SK-N-SH treated with all-trans-retinoic acid at 6 μM for 48 hours (cell line): ENCODE data around the gene KIFAP3.

Experiments
- ATAC-seq: fragments of 200-7000 bp; cut with Tn5 transposase; 3 replicates; pipeline ENCODE4 v1.9.1; 2020; ENCODE audit warnings: mild to moderate bottlenecking, moderate library complexity
- ARNTL ChIP-seq: fragments of 450-650 bp; formaldehyde crosslinking; IDR thresholded peaks from 2 replicates; pipeline ENCODE4 v1.5.0; 2020; ENCODE audit warnings: low read depth, mild to moderate bottlenecking, moderate library complexity, borderline replicate concordance
- BACH2 ChIP-seq: fragments of 250-450 bp; sonication (Bioruptor Pico); IDR thresholded peaks from 2 replicates; pipeline ENCODE4 v1.9.0; 2021; ENCODE audit warnings: mild to moderate bottlenecking, borderline replicate concordance
- CSRNP3 ChIP-seq: fragments of 250-450 bp; sonication (Bioruptor Pico); IDR thresholded peaks from 2 replicates; pipeline ENCODE4 v1.5.1; 2021; ENCODE audit warnings: mild to moderate bottlenecking, moderate library complexity
- ESRRG ChIP-seq: fragments of 250-450 bp; sonication (Bioruptor Pico); IDR thresholded peaks from 2 replicates; pipeline ENCODE4 v1.6.1; 2021; ENCODE audit warnings: mild to moderate bottlenecking
- GLIS3 ChIP-seq: fragments of 250-450 bp; sonication (Bioruptor Pico); IDR thresholded peaks from 2 replicates; pipeline ENCODE4 v1.5.0; 2020; ENCODE audit warnings: mild to moderate bottlenecking, moderate library complexity
- ISL1 ChIP-seq: fragments of 250-450 bp; sonication (Bioruptor Pico); IDR thresholded peaks from 2 replicates; pipeline ENCODE4 v2.1.2; 2022; ENCODE audit warnings: mild to moderate bottlenecking, moderate library complexity
- OSR1 ChIP-seq: fragments of 250-450 bp; sonication (Bioruptor Pico); IDR thresholded peaks from 2 replicates; pipeline ENCODE4 v1.8.0; 2022; ENCODE audit warnings: moderate library complexity, mild to moderate bottlenecking, inconsistent platforms
- PATZ1 ChIP-seq: fragments of 250-450 bp; sonication (Bioruptor Pico); IDR thresholded peaks from 2 replicates; pipeline ENCODE4 v1.8.0; 2020; ENCODE audit warnings: mild to moderate bottlenecking, moderate library complexity, borderline replicate concordance
- SNAI2 ChIP-seq: fragments of 250-450 bp; sonication (Bioruptor Pico); IDR thresholded peaks from 2 replicates; pipeline ENCODE4 v1.5.0; 2020; ENCODE audit warnings: mild to moderate bottlenecking, moderate library complexity
- TOX ChIP-seq: fragments of 250-450 bp; sonication (Bioruptor Pico); IDR thresholded peaks from 2 replicates; pipeline ENCODE4 v1.8.0; 2021; ENCODE audit warnings: mild to moderate bottlenecking, moderate library complexity, borderline replicate concordance
- ZFP30 ChIP-seq: fragments of 450-650 bp; formaldehyde crosslinking; IDR thresholded peaks from 2 replicates; pipeline ENCODE4 v1.5.0; 2022; ENCODE audit warnings: mild to moderate bottlenecking, moderate library complexity
- ZNF565 ChIP-seq: fragments of 450-650 bp; formaldehyde crosslinking; conservative IDR thresholded peaks from 2 replicates; pipeline ENCODE4 v1.5.0; 2020; ENCODE audit warnings: low read depth, mild to moderate bottlenecking, moderate library complexity
- ZNF70 ChIP-seq: fragments of 450-650 bp; formaldehyde crosslinking; IDR thresholded peaks from 2 replicates; pipeline ENCODE4 v1.5.0; 2020; ENCODE audit warnings: mild to moderate bottlenecking, moderate library complexity
- ZNF8 ChIP-seq: fragments of 450-650 bp; formaldehyde crosslinking; IDR thresholded peaks from 2 replicates; pipeline ENCODE4 v1.5.0; 2020; ENCODE audit warnings: mild to moderate bottlenecking, moderate library complexity
- TF ChIP-seq, protein P1 (sequence below): fragments of 250-450 bp; sonication (Bioruptor Pico); IDR thresholded peaks from 2 replicates; pipeline ENCODE4 v1.5.1; 2020; ENCODE audit warnings: low read depth, mild to moderate bottlenecking, moderate library complexity
- TF ChIP-seq, protein P2 (sequence below): fragments of 250-450 bp; sonication (Bioruptor Pico); IDR thresholded peaks from 2 replicates; pipeline ENCODE4 v1.5.0; 2020; ENCODE audit warnings: mild to moderate bottlenecking, moderate library complexity
- TF ChIP-seq, protein P3 (sequence below): fragments of 250-450 bp; sonication (Bioruptor Pico); IDR thresholded peaks from 2 replicates; pipeline ENCODE4 v1.8.0; 2021; ENCODE audit warnings: low read depth, mild to moderate bottlenecking, moderate library complexity, borderline replicate concordance

KIFAP3 gene

GRCh38 chr1:169893645-169894423, 180.7 kb downstream of the KIFAP3 start, which contains the start of gene SCYL3 (continued):
- TF ChIP-seq, protein P1, sequence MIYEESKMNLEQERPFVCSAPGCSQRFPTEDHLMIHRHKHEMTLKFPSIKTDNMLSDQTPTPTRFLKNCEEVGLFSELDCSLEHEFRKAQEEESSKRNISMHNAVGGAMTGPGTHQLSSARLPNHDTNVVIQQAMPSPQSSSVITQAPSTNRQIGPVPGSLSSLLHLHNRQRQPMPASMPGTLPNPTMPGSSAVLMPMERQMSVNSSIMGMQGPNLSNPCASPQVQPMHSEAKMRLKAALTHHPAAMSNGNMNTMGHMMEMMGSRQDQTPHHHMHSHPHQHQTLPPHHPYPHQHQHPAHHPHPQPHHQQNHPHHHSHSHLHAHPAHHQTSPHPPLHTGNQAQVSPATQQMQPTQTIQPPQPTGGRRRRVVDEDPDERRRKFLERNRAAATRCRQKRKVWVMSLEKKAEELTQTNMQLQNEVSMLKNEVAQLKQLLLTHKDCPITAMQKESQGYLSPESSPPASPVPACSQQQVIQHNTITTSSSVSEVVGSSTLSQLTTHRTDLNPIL (CRISPR knock-in tag), result no peak
- TF ChIP-seq OSR1 (CRISPR knock-in tag), result peak; percentile 59
- TF ChIP-seq ESRRG (CRISPR knock-in tag), result no peak

- peak; percentile 9 for ATAC-seq
- TF ChIP-seq ZNF8 (CRISPR knock-in tag) (no peak), TOX (no peak), ZNF70 (CRISPR knock-in tag) (peak; percentile 31; the same call in 1 of the 2 replicates), ISL1 (CRISPR knock-in tag) (no peak), ZFP30 (no peak)
- TF ChIP-seq, all 23 proteins: peak for 1
These were observed 181.4 kb downstream of the KIFAP3 start for GRCh38 chr1:169892927-169893644.

GRCh38 chr1:169892176-169892926, 182.1 kb downstream of the KIFAP3 start:
- ATAC-seq, result no peak
- no peak for TF ChIP-seq PATZ1 (CRISPR knock-in tag)
- TF ChIP-seq, protein P2, sequence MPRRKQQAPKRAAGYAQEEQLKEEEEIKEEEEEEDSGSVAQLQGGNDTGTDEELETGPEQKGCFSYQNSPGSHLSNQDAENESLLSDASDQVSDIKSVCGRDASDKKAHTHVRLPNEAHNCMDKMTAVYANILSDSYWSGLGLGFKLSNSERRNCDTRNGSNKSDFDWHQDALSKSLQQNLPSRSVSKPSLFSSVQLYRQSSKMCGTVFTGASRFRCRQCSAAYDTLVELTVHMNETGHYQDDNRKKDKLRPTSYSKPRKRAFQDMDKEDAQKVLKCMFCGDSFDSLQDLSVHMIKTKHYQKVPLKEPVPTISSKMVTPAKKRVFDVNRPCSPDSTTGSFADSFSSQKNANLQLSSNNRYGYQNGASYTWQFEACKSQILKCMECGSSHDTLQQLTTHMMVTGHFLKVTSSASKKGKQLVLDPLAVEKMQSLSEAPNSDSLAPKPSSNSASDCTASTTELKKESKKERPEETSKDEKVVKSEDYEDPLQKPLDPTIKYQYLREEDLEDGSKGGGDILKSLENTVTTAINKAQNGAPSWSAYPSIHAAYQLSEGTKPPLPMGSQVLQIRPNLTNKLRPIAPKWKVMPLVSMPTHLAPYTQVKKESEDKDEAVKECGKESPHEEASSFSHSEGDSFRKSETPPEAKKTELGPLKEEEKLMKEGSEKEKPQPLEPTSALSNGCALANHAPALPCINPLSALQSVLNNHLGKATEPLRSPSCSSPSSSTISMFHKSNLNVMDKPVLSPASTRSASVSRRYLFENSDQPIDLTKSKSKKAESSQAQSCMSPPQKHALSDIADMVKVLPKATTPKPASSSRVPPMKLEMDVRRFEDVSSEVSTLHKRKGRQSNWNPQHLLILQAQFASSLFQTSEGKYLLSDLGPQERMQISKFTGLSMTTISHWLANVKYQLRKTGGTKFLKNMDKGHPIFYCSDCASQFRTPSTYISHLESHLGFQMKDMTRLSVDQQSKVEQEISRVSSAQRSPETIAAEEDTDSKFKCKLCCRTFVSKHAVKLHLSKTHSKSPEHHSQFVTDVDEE (CRISPR knock-in tag), result no peak
- no peak for TF ChIP-seq ESRRG (CRISPR knock-in tag)
- no peak for TF ChIP-seq OSR1 (CRISPR knock-in tag)
- no peak for TF ChIP-seq ZNF565 (CRISPR knock-in tag)
- no peak for TF ChIP-seq CSRNP3 (CRISPR knock-in tag)
- no peak for TF ChIP-seq ARNTL
- TF ChIP-seq, protein P1 (CRISPR knock-in tag), result no peak
- TF ChIP-seq BACH2 (CRISPR knock-in tag), result no peak
- TF ChIP-seq ZFP30, result no peak
- TF ChIP-seq GLIS3, result no peak
- no peak for TF ChIP-seq SNAI2 (CRISPR knock-in tag)
- TF ChIP-seq, protein P3, sequence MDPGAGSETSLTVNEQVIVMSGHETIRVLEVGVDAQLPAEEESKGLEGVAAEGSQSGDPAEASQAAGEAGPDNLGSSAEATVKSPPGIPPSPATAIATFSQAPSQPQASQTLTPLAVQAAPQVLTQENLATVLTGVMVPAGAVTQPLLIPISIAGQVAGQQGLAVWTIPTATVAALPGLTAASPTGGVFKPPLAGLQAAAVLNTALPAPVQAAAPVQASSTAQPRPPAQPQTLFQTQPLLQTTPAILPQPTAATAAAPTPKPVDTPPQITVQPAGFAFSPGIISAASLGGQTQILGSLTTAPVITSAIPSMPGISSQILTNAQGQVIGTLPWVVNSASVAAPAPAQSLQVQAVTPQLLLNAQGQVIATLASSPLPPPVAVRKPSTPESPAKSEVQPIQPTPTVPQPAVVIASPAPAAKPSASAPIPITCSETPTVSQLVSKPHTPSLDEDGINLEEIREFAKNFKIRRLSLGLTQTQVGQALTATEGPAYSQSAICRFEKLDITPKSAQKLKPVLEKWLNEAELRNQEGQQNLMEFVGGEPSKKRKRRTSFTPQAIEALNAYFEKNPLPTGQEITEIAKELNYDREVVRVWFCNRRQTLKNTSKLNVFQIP (CRISPR knock-in tag), result no peak
- TF ChIP-seq TOX, result no peak
- TF ChIP-seq, all 23 proteins: peak for 0
